ENCODE measurements around the gene EHD2. TPM values are rescaled to one million over a fixed set of nuclear protein-coding genes. Genes with fewer than 3 reads are reported as not detected.
A peak's percentile ranks its signal among the peaks of the same experiment; 100 is the strongest.

The EHD2 gene
- total RNA-seq, 1 experiment from 2014 or later, result 0.11 TPM

- H3K79me2 ChIP-seq (ENCODE audit: low read length), result no peaks in the 10 kb centered on the region
- POLR2A ChIA-PET (ENCODE audit: unreplicated experiment), result no interaction called here
- H3K4me3 ChIP-seq (ENCODE audit: low read length), result no peak overlapping the region
- no peaks in the 10 kb centered on the region for H3K27me3 ChIP-seq (ENCODE audit: low read length)
- H2AFZ ChIP-seq (ENCODE audit: low read length), result no peak overlapping the region
- no peaks in the 10 kb centered on the region for H3F3A ChIP-seq (ENCODE audit: low read length, unreplicated experiment)
- H3K9ac ChIP-seq (ENCODE audit: low read length), result no peak overlapping the region
- no peaks in the 10 kb centered on the region for H4K20me1 ChIP-seq (ENCODE audit: low read length)
- intact Hi-C loops (cut with micrococcal nuclease), result loop anchor here (1.0 kb wide), 1 partner anchor 23 kb away; no protein-coding TSS in a partner anchor
- no TSS peak for BruUV-seq (replicated peaks)
- no peak overlapping the region for H3K4me2 ChIP-seq (ENCODE audit: low read length)
- CTCF ChIA-PET, result interaction anchor here (0.7 kb wide), 1 partner anchor 21 kb away, joined by 11 read pairs; no protein-coding TSS in a partner anchor
- DNase-seq (peak; percentile 43), ATAC-seq (peak; percentile 69)
- no peaks in the 10 kb centered on the region for H3K36me3 ChIP-seq (ENCODE audit: low read depth, low read length)
- no peak overlapping the region for H3K27ac ChIP-seq (ENCODE audit: low read length)
- no peaks in the 10 kb centered on the region for H3K9me3 ChIP-seq (ENCODE audit: low read length)
- H3K9me2 ChIP-seq (replicated peaks; ENCODE audit: low read length), result no peaks in the 10 kb centered on the region
- no peak for TF ChIP-seq EZH2 (IDR thresholded peaks at IDR 0.05; ENCODE audit: low read length, unreplicated experiment)
- TF ChIP-seq CTCF (conservative IDR thresholded peaks at IDR 0.05; ENCODE audit: low read depth, low read length), result peak; percentile 75
- no peaks in the 10 kb centered on the region for H3K4me1 ChIP-seq (ENCODE audit: insufficient read depth, low read length)
Observed at GRCh38 chr19:47765523-47766358, 52.5 kb downstream of the EHD2 start.

DNA sequence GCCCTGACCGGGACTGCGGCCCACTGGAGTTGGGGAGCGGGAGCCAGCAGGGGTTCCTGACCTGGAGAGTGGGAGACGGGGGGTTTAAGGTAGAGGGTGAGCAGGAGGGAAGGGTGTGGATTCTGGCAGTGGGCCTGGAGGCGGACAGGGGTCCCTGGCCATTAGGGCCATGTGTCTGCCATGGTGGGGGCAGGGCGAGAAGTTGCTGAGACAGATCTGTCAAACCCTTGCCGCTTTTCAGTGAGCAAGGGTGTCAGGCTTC is 53.1 kb downstream of the EHD2 start:
- Histone ChIP-seq H2AFZ (ENCODE audit: low read length) (no peak overlapping the region), H3K4me3 (ENCODE audit: low read length) (no peak overlapping the region), H4K20me1 (ENCODE audit: low read length) (no peaks in the 10 kb centered on the region), H3K4me1 (ENCODE audit: insufficient read depth, low read length) (no peaks in the 10 kb centered on the region), H3K27ac (ENCODE audit: low read length) (no peak overlapping the region), H3K79me2 (ENCODE audit: low read length) (no peaks in the 10 kb centered on the region), H3K9me2 (replicated peaks; ENCODE audit: low read length) (no peaks in the 10 kb centered on the region), H3K4me2 (ENCODE audit: low read length) (no peak overlapping the region), H3K9ac (ENCODE audit: low read length) (no peak overlapping the region), H3K27me3 (ENCODE audit: low read length) (no peaks in the 10 kb centered on the region), H3F3A (ENCODE audit: low read length, unreplicated experiment) (no peaks in the 10 kb centered on the region), H3K9me3 (ENCODE audit: low read length) (no peaks in the 10 kb centered on the region), H3K36me3 (ENCODE audit: low read depth, low read length) (no peaks in the 10 kb centered on the region)
- no peak for TF ChIP-seq EZH2phosphoT487 (IDR thresholded peaks at IDR 0.05; ENCODE audit: borderline replicate concordance, low read length)
- TF ChIP-seq EZH2 (IDR thresholded peaks at IDR 0.05; ENCODE audit: low read length, unreplicated experiment), result no peak
- BruUV-seq (replicated peaks), result no TSS peak
- ATAC-seq (no peak), DNase-seq (no peak)
- intact Hi-C loops (cut with micrococcal nuclease), result loop anchor here (1.0 kb wide), 1 partner anchor 22 kb away; no protein-coding TSS in a partner anchor
- ChIA-PET CTCF (no interaction called here), POLR2A (ENCODE audit: unreplicated experiment) (no interaction called here)

GRCh38 chr19:47766670-47767069 is 53.4 kb downstream of the EHD2 start:
- DNase-seq (no peak), ATAC-seq (no peak)
- H3K9me3 ChIP-seq (ENCODE audit: low read length), result no peaks in the 10 kb centered on the region
- no peaks in the 10 kb centered on the region for H3K27me3 ChIP-seq (ENCODE audit: low read length)
- no peak overlapping the region for H3K9ac ChIP-seq (ENCODE audit: low read length)
- TF ChIP-seq EZH2phosphoT487 (IDR thresholded peaks at IDR 0.05; ENCODE audit: borderline replicate concordance, low read length) (no peak), CTCF (conservative IDR thresholded peaks at IDR 0.05; ENCODE audit: low read depth, low read length) (no peak), EZH2 (IDR thresholded peaks at IDR 0.05; ENCODE audit: low read length, unreplicated experiment) (no peak)
- H4K20me1 ChIP-seq (ENCODE audit: low read length), result no peaks in the 10 kb centered on the region
- POLR2A ChIA-PET (ENCODE audit: unreplicated experiment), result no interaction called here
- H3K27ac ChIP-seq (ENCODE audit: low read length), result no peak overlapping the region
- H3K4me3 ChIP-seq (ENCODE audit: low read length), result no peak overlapping the region
- CTCF ChIA-PET, result no interaction called here
- H3K4me2 ChIP-seq (ENCODE audit: low read length), result no peak overlapping the region
- H3K79me2 ChIP-seq (ENCODE audit: low read length), result no peaks in the 10 kb centered on the region
- intact Hi-C loops (cut with micrococcal nuclease), result loop anchor here (1.0 kb wide), 1 partner anchor 22 kb away; no protein-coding TSS in a partner anchor
- H3K9me2 ChIP-seq (replicated peaks; ENCODE audit: low read length), result no peaks in the 10 kb centered on the region
- H2AFZ ChIP-seq (ENCODE audit: low read length), result no peak overlapping the region
- H3K36me3 ChIP-seq (ENCODE audit: low read depth, low read length), result no peaks in the 10 kb centered on the region
- no TSS peak for BruUV-seq (replicated peaks)
- no peaks in the 10 kb centered on the region for H3F3A ChIP-seq (ENCODE audit: low read length, unreplicated experiment)
- H3K4me1 ChIP-seq (ENCODE audit: insufficient read depth, low read length), result no peaks in the 10 kb centered on the region
